PFSK-1 (cell line): Measurements from ENCODE around the gene SYNDIG1.

Source experiments
- FOXP2 ChIP-seq: optimal IDR thresholded peaks from 2 replicates; pipeline ENCODE3; 2011; ENCODE audit warnings: borderline replicate concordance, control low read depth, inconsistent platforms; ENCODE audit not compliant: insufficient read depth; ENCODE audit errors: extremely low read length, extremely low read depth
- POLR2AphosphoS5 ChIP-seq: IDR thresholded peaks from 2 replicates; pipeline ENCODE4 v1.6.1; 2012; ENCODE audit warnings: low read depth, mild to moderate bottlenecking, control low read depth, low read length, moderate library complexity
- REST ChIP-seq, 2 experiments: IDR thresholded peaks; 2 replicates each; pipeline versions ENCODE4 v1.6.1 to v1.8.0; 2011 to 2012; ENCODE audit warnings: low read depth in 2 of 2, low read length in 2 of 2, control low read depth in 1 of 2, inconsistent platforms in 1 of 2, mild to moderate bottlenecking in 1 of 2, moderate library complexity in 1 of 2; ENCODE audit not compliant: insufficient read depth in 1 of 2
- TAF1 ChIP-seq: IDR thresholded peaks from 2 replicates; pipeline ENCODE4 v1.6.1; 2012; ENCODE audit warnings: low read length, control low read depth, borderline replicate concordance; ENCODE audit not compliant: insufficient read depth

- TF ChIP-seq FOXP2 (no peak), POLR2AphosphoS5 (no peak), TAF1 (no peak), REST (IDR thresholded peaks at IDR 0.05; ENCODE audit: insufficient read depth in 1 of 2, low read depth in 2 of 2, low read length in 2 of 2) (no peak)
These were observed 176.9 kb downstream of the SYNDIG1 start for GRCh38 chr20:24646321-24646720.
